Measurements from ENCODE around the gene KDM8.
"Not testable (repeated sequence)": the region's sequence is repeated elsewhere in the genome, so short reads cannot be mapped to it uniquely, and the experiment has no call there.

Gene KDM8

DNA sequence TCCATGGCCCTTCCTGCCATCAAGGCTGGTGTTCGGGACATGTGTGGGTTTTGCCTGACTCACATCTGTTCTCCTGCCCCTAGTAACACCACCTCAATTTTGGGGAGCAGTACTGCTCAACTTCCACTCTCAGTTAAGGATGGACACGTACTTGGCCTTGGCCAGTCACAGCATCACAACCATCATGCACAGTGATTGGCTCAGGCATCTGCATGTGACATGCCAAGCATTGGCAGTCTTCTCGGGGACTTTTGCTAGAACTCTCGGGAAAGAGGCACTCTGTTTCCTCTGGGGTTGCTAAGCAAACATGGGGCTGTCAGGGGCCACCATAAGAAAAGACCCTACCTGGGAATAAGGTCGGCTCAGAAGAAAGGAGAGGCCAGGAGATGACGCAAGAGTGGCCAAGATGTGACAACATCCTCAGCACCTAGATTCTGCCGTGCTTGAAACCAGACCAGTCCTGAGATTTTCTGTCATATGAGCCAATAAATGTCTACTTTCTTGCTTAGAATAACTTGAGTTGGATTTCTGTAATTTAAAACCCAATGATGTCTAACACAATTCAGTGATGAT, 11.9 kb upstream of the KDM8 start:
- DNase-seq (ENCODE audit: low read depth in 2 of 2): no peak

DNA sequence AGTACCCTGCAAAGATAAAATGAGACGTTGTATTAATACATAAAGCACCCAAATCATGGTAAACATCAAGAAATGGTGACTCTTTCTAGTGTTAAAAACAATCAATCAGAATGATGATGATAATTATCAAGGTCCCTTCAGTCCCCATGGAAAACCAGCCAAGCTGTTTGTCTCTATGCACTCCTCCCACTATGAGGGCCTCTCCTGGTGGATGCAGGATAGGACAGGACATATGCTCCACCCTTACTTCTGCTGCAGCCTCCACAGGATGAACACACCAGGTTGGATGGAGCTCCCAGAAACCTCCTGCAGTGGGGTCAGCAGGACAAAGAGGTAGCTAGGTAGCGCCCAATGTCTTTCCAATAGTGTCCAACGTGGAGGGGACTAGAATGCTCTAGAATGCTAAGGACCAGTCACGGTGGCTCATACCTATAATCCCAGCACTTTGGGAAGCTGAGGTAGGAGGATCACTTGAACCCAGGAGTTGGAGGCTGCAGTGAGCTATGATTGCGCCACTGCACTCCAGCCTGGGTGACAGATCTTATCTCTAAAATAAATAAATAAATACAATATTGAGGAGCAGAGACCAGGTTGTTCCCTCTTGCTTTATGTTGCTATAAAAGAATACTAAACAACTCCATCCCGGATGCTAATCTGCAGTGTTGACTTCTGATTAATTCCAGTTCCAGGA, 9.9 kb upstream of the KDM8 start:
- DNase-seq (ENCODE audit: low read depth in 2 of 2): no peak

GRCh38 chr16:27195076-27195741, 8.1 kb upstream of the KDM8 start:
- DNase-seq (ENCODE audit: low read depth in 2 of 2): no peak

- DNase-seq (ENCODE audit: low read depth in 2 of 2): no peak
Observed at GRCh38 chr16:27195941-27196595, 7.3 kb upstream of the KDM8 start.

DNA sequence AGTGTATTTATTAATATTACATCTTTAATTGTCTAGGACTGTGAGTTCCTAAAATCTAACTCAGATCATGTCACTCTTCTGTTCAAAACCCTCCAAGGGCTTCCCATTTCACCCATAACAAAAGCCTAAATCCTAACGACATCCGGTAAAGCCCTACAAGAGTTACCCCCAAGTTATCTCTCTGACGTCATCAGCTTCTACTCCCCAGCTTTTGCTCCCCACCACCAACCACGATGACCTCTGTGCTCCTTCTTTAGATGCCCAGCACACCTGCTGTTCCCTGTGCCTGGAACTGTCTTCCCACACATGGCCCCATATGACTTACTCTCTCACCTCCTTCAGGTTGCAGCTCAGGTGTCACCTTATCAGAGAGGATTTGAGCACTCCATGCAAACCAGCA, 6.3 kb upstream of the KDM8 start:
- DNase-seq (ENCODE audit: low read depth in 2 of 2): no peak

- no peak for DNase-seq (ENCODE audit: low read depth in 2 of 2)
Observed at GRCh38 chr16:27198451-27199234, 4.7 kb upstream of the KDM8 start.

GRCh38 chr16:27199235-27199586, 4.1 kb upstream of the KDM8 start:
- no peak for DNase-seq (ENCODE audit: low read depth in 2 of 2)

- no peak for DNase-seq (ENCODE audit: low read depth in 2 of 2)
Observed at GRCh38 chr16:27199736-27200135, 3.6 kb upstream of the KDM8 start.

- not testable (repeated sequence) for DNase-seq (ENCODE audit: low read depth in 2 of 2)
Observed at GRCh38 chr16:27200914-27201313, 2.4 kb upstream of the KDM8 start.

DNA sequence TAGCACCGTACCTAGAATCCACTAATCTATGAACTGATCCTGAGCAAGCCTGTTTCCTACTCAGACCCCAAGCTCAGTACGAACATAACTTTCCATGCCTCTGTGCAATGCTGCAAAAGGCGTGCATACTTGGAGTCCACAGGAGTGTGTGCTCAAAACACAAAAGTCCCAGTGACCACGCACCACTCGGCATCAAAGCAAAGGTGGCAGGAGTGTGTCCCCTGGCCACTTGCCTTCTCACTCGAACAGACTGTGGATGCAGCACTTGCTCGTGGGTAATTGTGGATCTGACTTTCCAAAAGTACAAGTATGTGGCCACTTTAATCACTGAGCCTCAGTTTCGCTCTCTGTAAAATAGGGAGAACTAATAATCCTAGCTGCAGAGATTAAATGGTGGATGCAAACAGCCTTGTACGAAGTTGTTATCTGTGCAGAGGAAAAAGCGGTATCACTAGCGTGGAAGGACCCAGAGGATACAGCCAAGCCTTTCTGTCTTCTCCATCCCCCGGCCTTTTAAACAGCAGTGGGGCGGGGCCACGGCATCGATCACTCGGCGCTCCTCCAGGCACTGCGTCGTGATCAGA, 311 bp upstream of the KDM8 start:
- DNase-seq (ENCODE audit: low read depth in 2 of 2): peak in 1 of 2 experiments; percentile 85

- no peak for DNase-seq (ENCODE audit: low read depth in 2 of 2)
Observed at GRCh38 chr16:27204312-27204915, 1.1 kb downstream of the KDM8 start.

- no peak for DNase-seq (ENCODE audit: low read depth in 2 of 2)
Observed at GRCh38 chr16:27205423-27206065, 2.2 kb downstream of the KDM8 start.

- DNase-seq (ENCODE audit: low read depth in 2 of 2): not testable (repeated sequence)
Observed at GRCh38 chr16:27207121-27207520, 3.8 kb downstream of the KDM8 start.

GRCh38 chr16:27208081-27208680, 4.9 kb downstream of the KDM8 start:
- DNase-seq (ENCODE audit: low read depth in 2 of 2): no peak

GRCh38 chr16:27208796-27209195, 5.5 kb downstream of the KDM8 start:
- no peak for DNase-seq (ENCODE audit: low read depth in 2 of 2)

- DNase-seq (ENCODE audit: low read depth in 2 of 2): no peak
Observed at GRCh38 chr16:27209591-27209990, 6.3 kb downstream of the KDM8 start.

- no peak for DNase-seq (ENCODE audit: low read depth in 2 of 2)
Observed at GRCh38 chr16:27210174-27210573, 6.8 kb downstream of the KDM8 start.

GRCh38 chr16:27211026-27211425, 7.7 kb downstream of the KDM8 start:
- no peak for DNase-seq (ENCODE audit: low read depth in 2 of 2)

DNA sequence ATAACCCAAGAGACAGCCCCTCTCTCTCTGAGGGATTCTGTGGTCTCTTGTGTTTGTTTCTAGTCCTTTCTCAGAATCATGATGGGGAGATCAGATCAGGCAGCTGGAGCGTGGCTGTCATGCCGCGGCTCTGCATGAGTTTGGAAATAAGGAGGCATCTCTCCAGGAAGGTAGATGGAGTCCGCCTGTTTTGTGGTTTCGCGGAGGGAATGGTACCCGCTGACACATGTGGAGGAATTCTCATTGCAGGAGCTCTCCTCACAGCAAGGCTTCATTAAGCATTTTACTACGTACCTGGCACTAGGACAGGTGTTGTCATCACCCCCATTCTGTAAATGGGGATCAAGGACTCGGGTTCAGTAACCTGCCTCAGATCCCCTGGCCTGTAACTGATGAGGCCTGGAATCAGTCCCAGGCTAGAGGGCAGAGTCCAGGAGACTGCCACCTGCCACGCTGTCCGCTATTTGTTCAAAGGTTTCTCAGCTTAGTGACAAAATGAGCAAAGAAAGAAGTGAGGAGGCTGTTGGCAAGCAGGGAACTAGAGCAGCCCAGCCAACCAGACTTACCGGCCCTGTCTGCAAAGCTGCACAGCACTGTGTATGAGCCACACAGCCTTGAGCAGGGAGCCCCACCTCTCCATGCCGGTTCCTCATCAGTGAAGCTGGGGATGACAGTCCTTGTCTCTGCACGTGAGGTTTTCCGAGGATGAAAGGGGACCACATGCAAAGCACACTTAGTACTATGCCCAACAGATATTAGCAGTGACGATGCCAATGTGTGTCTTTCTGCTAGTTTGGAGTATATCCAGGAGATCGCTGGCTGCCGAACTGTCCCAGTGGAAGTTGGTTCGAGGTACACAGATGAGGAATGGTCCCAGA, 11.0 kb downstream of the KDM8 start:
- no peak for DNase-seq (ENCODE audit: low read depth in 2 of 2)

All from fibroblast of skin of left biceps (primary cell).